CD14-positive monocyte (primary cell): ENCODE data around the gene RNGTT. TPM values are rescaled to one million over a fixed set of nuclear protein-coding genes. Genes with fewer than 3 reads are reported as not detected.

Experiments used
- DNase-seq, 3 donors: peaks; one replicate each; pipeline ENCODE4 v3.0.0-alpha.2; 2011 to 2022
- H2AFZ ChIP-seq: 2 replicates; pipeline ENCODE4 v1.6.0; 2012; ENCODE audit warnings: mild to moderate bottlenecking, low read depth, low read length, inconsistent platforms; ENCODE audit not compliant: insufficient read depth, poor library complexity, severe bottlenecking
- H3K27ac ChIP-seq, 2 donors: 1 replicate in 1 of 2; 2 replicates in 1 of 2; pipeline ENCODE4 v1.5.1; 2012 to 2013; ENCODE audit warnings: low read length in 2 of 2, control low read depth in 1 of 2, inconsistent platforms in 1 of 2, low read depth in 1 of 2, mild to moderate bottlenecking in 1 of 2
- H3K27me3 ChIP-seq, 2 donors: one replicate each; pipeline versions ENCODE4 v1.6.0 to v1.6.1; 2011 to 2013; ENCODE audit warnings: low read length in 2 of 2; ENCODE audit not compliant: control insufficient read depth in 2 of 2, insufficient read depth in 2 of 2
- H3K36me3 ChIP-seq, 2 donors: replicated peaks in 1 of 2; 1 replicate in 1 of 2; 2 replicates in 1 of 2; pipeline versions ENCODE4 v1.5.1 to v1.6.1; 2012 to 2013; ENCODE audit warnings: low read length in 2 of 2, control low read depth in 1 of 2, inconsistent platforms in 1 of 2, mild to moderate bottlenecking in 1 of 2; ENCODE audit not compliant: insufficient read depth in 2 of 2, control insufficient read depth in 1 of 2
- H3K4me1 ChIP-seq, 2 donors: 1 replicate in 1 of 2; 2 replicates in 1 of 2; pipeline versions ENCODE4 v1.5.1 to v1.6.1; 2012 to 2013; ENCODE audit warnings: low read length in 2 of 2, control low read depth in 1 of 2, inconsistent platforms in 1 of 2, mild to moderate bottlenecking in 1 of 2, moderate library complexity in 1 of 2; ENCODE audit not compliant: insufficient read depth in 2 of 2, control insufficient read depth in 1 of 2
- H3K4me2 ChIP-seq: replicated peaks from 2 replicates; pipeline ENCODE3; 2012; ENCODE audit warnings: low read length, moderate library complexity, mild to moderate bottlenecking; ENCODE audit not compliant: poor library complexity, severe bottlenecking; ENCODE audit errors: extremely low read depth
- H3K4me3 ChIP-seq, 3 experiments: fragments of 200-600 bp in 1 of 3; sonication (generic) in 1 of 3; replicated peaks in 1 of 3; 1 replicate in 2 of 3; 2 replicates in 1 of 3; pipeline ENCODE4 v1.5.1; 2011 to 2013; ENCODE audit warnings: low read length in 3 of 3, mild to moderate bottlenecking in 3 of 3, control low read depth in 2 of 3, low read depth in 2 of 3, inconsistent platforms in 1 of 3, moderate library complexity in 1 of 3
- H3K79me2 ChIP-seq: 2 replicates; pipeline ENCODE4 v1.6.0; 2012; ENCODE audit warnings: mild to moderate bottlenecking, control low read depth, inconsistent platforms, low read length, moderate library complexity; ENCODE audit not compliant: insufficient read depth
- H3K9ac ChIP-seq: 2 replicates; pipeline ENCODE4 v1.6.0; 2017; ENCODE audit warnings: low read length, mild to moderate bottlenecking; ENCODE audit not compliant: insufficient read depth, poor library complexity, severe bottlenecking
- H3K9me3 ChIP-seq, 2 donors: replicated peaks in 1 of 2; 1 replicate in 1 of 2; 2 replicates in 1 of 2; pipeline versions ENCODE4 v1.5.1 to v1.6.1; 2012 to 2013; ENCODE audit warnings: low read length in 2 of 2, control low read depth in 1 of 2; ENCODE audit not compliant: control insufficient read depth in 1 of 2, insufficient read depth in 1 of 2
- H4K20me1 ChIP-seq: 2 replicates; pipeline ENCODE4 v1.6.0; 2012; ENCODE audit warnings: mild to moderate bottlenecking, low read length, control low read depth, moderate library complexity; ENCODE audit not compliant: insufficient read depth
- H3K27ac Mint-ChIP-seq, 7 donors: one replicate each; pipeline ENCODE4 v1.8.0; 2020; ENCODE audit warnings: mild to moderate bottlenecking in 7 of 7, mixed read lengths in 7 of 7, moderate library complexity in 6 of 7, inconsistent platforms in 2 of 7
- H3K27me3 Mint-ChIP-seq, 3 donors: one replicate each; pipeline ENCODE4 v1.8.0; 2021 to 2022; ENCODE audit warnings: low read depth in 3 of 3, mild to moderate bottlenecking in 3 of 3, mixed read lengths in 3 of 3, moderate library complexity in 3 of 3, inconsistent platforms in 1 of 3
- H3K36me3 Mint-ChIP-seq, 2 donors: one replicate each; pipeline ENCODE4 v1.8.0; 2020; ENCODE audit warnings: mixed read lengths in 2 of 2, inconsistent platforms in 1 of 2, mild to moderate bottlenecking in 1 of 2
- H3K4me1 Mint-ChIP-seq: one replicate; pipeline ENCODE4 v1.8.0; 2020; ENCODE audit warnings: mild to moderate bottlenecking, mixed read lengths
- H3K4me3 Mint-ChIP-seq, 2 donors: one replicate each; pipeline ENCODE4 v1.8.0; 2020; ENCODE audit warnings: mild to moderate bottlenecking in 2 of 2, mixed read lengths in 2 of 2, moderate library complexity in 1 of 2
- H3K9me3 Mint-ChIP-seq, 7 donors: one replicate each; pipeline ENCODE4 v1.8.0; 2020 to 2022; ENCODE audit warnings: mixed read lengths in 7 of 7, mild to moderate bottlenecking in 6 of 7, moderate library complexity in 6 of 7, inconsistent platforms in 2 of 7
- WGBS: methylation state at CpG from one replicate; pipeline ENCODE4 v1.1.5; 2013; ENCODE audit warnings: missing lambda C conversion rate; ENCODE audit not compliant: insufficient coverage; 5-methylcytosine and 5-hydroxymethylcytosine counted together
- intact Hi-C, 2 donors: fragments of 100-400 bp; cut with micrococcal nuclease; formaldehyde crosslinking; loops; one replicate each; pipeline versions ENCODE4 v1.15.0 to v1.15.1; 2023
- polyA plus RNA-seq, 3 donors: library from polyadenylated mRNA; depleted of rRNA in 1 of 3; unstranded in 2 of 3; stranded (reverse) in 1 of 3; fragments of 300-500 nt in 2 of 3; fragments of >200 nt in 1 of 3; fragmentation: Illumina TruSeq in 2 of 3; gene quantifications; 1 replicate in 2 of 3; 2 replicates in 1 of 3; pipeline ENCODE4 v1.2.3, GENCODE V29; 2012 to 2021
- TF ChIP-seq, protein P1 (sequence below): fragments of 200-600 bp; IDR thresholded peaks from one replicate; pipeline ENCODE4 v1.8.0; 2022; ENCODE audit warnings: antibody characterized with exemption, mild to moderate bottlenecking

RNGTT gene
- polyA plus RNA-seq, 3 donors: 2.3 to 8.6 (median 5.8) TPM

DNA sequence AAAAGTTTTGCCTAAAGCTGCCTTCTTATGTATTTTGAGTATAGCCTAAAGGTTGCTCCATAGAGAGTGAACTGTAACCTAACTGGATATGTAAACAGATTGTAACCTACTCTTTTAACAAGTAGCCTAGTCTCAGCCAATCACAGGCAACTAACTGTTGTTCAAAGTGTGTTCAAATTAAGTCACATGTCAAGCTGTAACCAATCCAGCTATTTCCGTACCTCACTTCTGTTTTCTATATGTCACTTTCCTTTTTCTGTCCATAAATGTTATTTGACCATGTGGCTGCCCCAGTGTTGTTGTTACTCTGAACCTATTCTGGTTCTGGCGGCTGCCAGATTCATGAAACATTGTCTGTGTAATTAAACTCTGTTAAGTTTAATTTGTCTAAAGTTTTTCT lies 47.4 kb upstream of the RNGTT start:
- no CpG with 5 or more reads among the region's 2 CpGs for WGBS
- no peak overlapping the region for H3K4me3 Mint-ChIP-seq
- TF ChIP-seq, protein P1, sequence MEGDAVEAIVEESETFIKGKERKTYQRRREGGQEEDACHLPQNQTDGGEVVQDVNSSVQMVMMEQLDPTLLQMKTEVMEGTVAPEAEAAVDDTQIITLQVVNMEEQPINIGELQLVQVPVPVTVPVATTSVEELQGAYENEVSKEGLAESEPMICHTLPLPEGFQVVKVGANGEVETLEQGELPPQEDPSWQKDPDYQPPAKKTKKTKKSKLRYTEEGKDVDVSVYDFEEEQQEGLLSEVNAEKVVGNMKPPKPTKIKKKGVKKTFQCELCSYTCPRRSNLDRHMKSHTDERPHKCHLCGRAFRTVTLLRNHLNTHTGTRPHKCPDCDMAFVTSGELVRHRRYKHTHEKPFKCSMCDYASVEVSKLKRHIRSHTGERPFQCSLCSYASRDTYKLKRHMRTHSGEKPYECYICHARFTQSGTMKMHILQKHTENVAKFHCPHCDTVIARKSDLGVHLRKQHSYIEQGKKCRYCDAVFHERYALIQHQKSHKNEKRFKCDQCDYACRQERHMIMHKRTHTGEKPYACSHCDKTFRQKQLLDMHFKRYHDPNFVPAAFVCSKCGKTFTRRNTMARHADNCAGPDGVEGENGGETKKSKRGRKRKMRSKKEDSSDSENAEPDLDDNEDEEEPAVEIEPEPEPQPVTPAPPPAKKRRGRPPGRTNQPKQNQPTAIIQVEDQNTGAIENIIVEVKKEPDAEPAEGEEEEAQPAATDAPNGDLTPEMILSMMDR: no peak

DNA sequence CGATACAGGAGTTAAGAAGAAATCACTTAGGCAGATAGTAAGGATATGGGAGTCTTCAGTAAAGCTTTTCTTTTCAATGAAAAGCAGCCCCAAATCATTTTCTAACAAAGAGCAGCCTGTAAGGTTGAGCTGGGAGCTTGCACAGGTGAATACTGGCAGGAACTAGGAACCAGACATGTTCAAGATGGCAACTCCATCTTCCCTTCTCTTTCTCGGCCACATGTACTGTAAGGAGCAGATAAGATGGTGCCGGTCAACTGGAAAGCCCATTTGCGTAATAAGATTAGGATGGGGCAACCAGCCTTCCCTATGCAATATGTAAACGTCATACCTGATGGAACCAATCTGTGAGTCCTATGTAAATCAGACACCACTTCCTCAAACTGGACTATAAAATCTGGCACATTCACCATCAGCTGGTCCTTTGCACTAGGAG lies 46.2 kb upstream of the RNGTT start:
- intact Hi-C loops: no loop called here
- Histone ChIP-seq H3K79me2 (no peaks in the 10 kb centered on the region), H3K4me2 (no peak overlapping the region), H3K4me3 (no peak overlapping the region), H2AFZ (peak overlapping the region; percentile 44), H3K9ac (no peak overlapping the region), H3K27ac (peak overlapping the region in 1 of 2 donors; percentile 59), H3K4me1 (peaks cover 28 to 43% of the 10 kb centered on the region in 2 donors), H4K20me1 (no peaks in the 10 kb centered on the region), H3K36me3 (no peaks in the 10 kb centered on the region), H3K9me3 (no peaks in the 10 kb centered on the region), H3K27me3 (no peaks in the 10 kb centered on the region)
- peaks cover 0 to 7% (median 4%) of the 10 kb centered on the region in 3 donors for H3K27me3 Mint-ChIP-seq
- WGBS: 0% methylated on average over 1 of the region's 5 CpGs
- H3K4me1 Mint-ChIP-seq: peaks cover 40% of the 10 kb centered on the region
- no peak overlapping the region for H3K4me3 Mint-ChIP-seq
- peak overlapping the region; percentile 64 to 92 (median 90) for H3K27ac Mint-ChIP-seq
- H3K9me3 Mint-ChIP-seq: peaks cover 0 to 10% (median 2%) of the 10 kb centered on the region in 7 donors
- peak; percentile 83 to 97 (median 93) for DNase-seq
- peaks cover 0 to 2% of the 10 kb centered on the region in 2 donors for H3K36me3 Mint-ChIP-seq
- TF ChIP-seq, protein P1: no peak

More for the DNA sequence above, 47.4 kb upstream of the RNGTT start:
- no peaks in the 10 kb centered on the region for H3K79me2 ChIP-seq
- H3K27me3 ChIP-seq: no peaks in the 10 kb centered on the region
- Mint-ChIP-seq H3K27ac (peak overlapping the region in 2 of 7 donors; percentile 30 to 81), H3K9me3 (peaks cover 0 to 10% (median 2%) of the 10 kb centered on the region in 7 donors), H3K4me1 (peaks cover 40% of the 10 kb centered on the region), H3K27me3 (peaks cover 0 to 6% (median 4%) of the 10 kb centered on the region in 3 donors), H3K36me3 (peaks cover 0 to 2% of the 10 kb centered on the region in 2 donors)
- no peak overlapping the region for H3K4me3 ChIP-seq
- H3K4me1 ChIP-seq: peaks cover 28 to 43% of the 10 kb centered on the region in 2 donors
- no peaks in the 10 kb centered on the region for H3K9me3 ChIP-seq
- no peak overlapping the region for H3K9ac ChIP-seq
- no peak overlapping the region for H3K4me2 ChIP-seq
- no peak overlapping the region for H2AFZ ChIP-seq
- H3K27ac ChIP-seq: no peak overlapping the region
- no peaks in the 10 kb centered on the region for H3K36me3 ChIP-seq
- intact Hi-C loops: no loop called here
- no peaks in the 10 kb centered on the region for H4K20me1 ChIP-seq
- DNase-seq: peak in 2 of 3 donors; percentile 30 to 49
